Esophagus muscularis mucosa (tissue), 4 donors: Measurements from ENCODE around the gene ARID4B. TPM values are rescaled to one million over a fixed set of nuclear protein-coding genes. Genes with fewer than 3 reads are reported as not detected.
"Not testable (repeated sequence)": the region's sequence is repeated elsewhere in the genome, so short reads cannot be mapped to it uniquely, and the experiment has no call there.

ENCODE experiments used
- DNase-seq: peaks from one replicate; pipeline ENCODE4 v3.0.0-alpha.2; 2017; ENCODE audit errors: extremely low spot score
- H3K27ac ChIP-seq, 4 donors: fragments of 200-600 bp; sonication (generic); replicated peaks in 1 of 4; 1 replicate in 3 of 4; 2 replicates in 1 of 4; pipeline ENCODE4 v1.5.1; 2016 to 2019; ENCODE audit warnings: mild to moderate bottlenecking in 1 of 4
- H3K27me3 ChIP-seq, 4 donors: fragments of 200-600 bp; sonication (generic); one replicate each; pipeline versions ENCODE4 v1.5.1 to v1.6.0; 2016 to 2019
- H3K36me3 ChIP-seq, 4 donors: fragments of 200-600 bp; sonication (generic); one replicate each; pipeline ENCODE4 v1.5.1; 2016 to 2019
- H3K4me1 ChIP-seq, 4 donors: fragments of 200-600 bp; sonication (generic); one replicate each; pipeline ENCODE4 v1.5.1; 2016 to 2019
- H3K4me3 ChIP-seq, 4 donors: fragments of 200-600 bp; sonication (generic); 1 replicate in 2 of 4; 2 replicates in 2 of 4; pipeline ENCODE4 v1.5.1; 2016 to 2019; ENCODE audit warnings: mild to moderate bottlenecking in 4 of 4, moderate library complexity in 1 of 4
- H3K9me3 ChIP-seq, 4 donors: fragments of 200-600 bp; sonication (generic); 1 replicate in 3 of 4; 2 replicates in 1 of 4; pipeline ENCODE4 v1.5.1; 2016 to 2019
- CTCF ChIP-seq, 3 experiments: fragments of 200-600 bp in 2 of 3; fragments of 450-650 bp in 1 of 3; sonication (generic) in 2 of 3; IDR thresholded peaks; one replicate each; pipeline ENCODE4 v1.5.1; 2017 to 2019; ENCODE audit warnings: antibody characterized with exemption in 3 of 3, mild to moderate bottlenecking in 2 of 3, moderate library complexity in 1 of 3
- EP300 ChIP-seq: sonication (generic); formaldehyde crosslinking; IDR thresholded peaks from one replicate; pipeline ENCODE4 v1.6.1; 2017; ENCODE audit warnings: antibody characterized with exemption
- POLR2A ChIP-seq: fragments of 450-650 bp; IDR thresholded peaks from one replicate; pipeline ENCODE4 v1.6.1; 2017; ENCODE audit warnings: antibody characterized with exemption, moderate library complexity, mild to moderate bottlenecking, low read depth
- POLR2AphosphoS5 ChIP-seq, 2 donors: sonication (generic); formaldehyde crosslinking; IDR thresholded peaks; one replicate each; pipeline ENCODE4 v1.6.1; 2017; ENCODE audit warnings: antibody characterized with exemption in 2 of 2
- WGBS: methylation state at CpG from one replicate; pipeline ENCODE4 v1.1.5; 2018; 5-methylcytosine and 5-hydroxymethylcytosine counted together
- intact Hi-C: fragments of 100-400 bp; cut with DNase I; formaldehyde crosslinking; loops from one replicate; pipeline ENCODE4 v1.15.1; 2023
- total RNA-seq, 4 donors: library from RNA; depleted of rRNA; stranded (reverse); fragments of >200 nt; gene quantifications; one replicate each; pipeline versions ENCODE4 v1.1.0 to v1.2.1, GENCODE V29; 2016

ARID4B gene
- total RNA-seq, 4 donors from 2014 or later, result 23.0 to 38.2 (median 29.2) TPM

- peaks cover 0 to 12% (median 4%) of the 10 kb centered on the region in 4 donors for H3K36me3 ChIP-seq
- intact Hi-C loops, result no loop called here
- H3K4me3 ChIP-seq, result peak overlapping the region; percentile 68 to 84 (median 80)
- no peak for DNase-seq
- H3K27ac ChIP-seq, result no peak overlapping the region
- WGBS, result 89% methylated on average over 5 of the region's 5 CpGs
- no peaks in the 10 kb centered on the region for H3K9me3 ChIP-seq
- H3K4me1 ChIP-seq, result peaks cover 10 to 20% (median 18%) of the 10 kb centered on the region in 4 donors
- TF ChIP-seq POLR2A (no peak), CTCF (IDR thresholded peaks at IDR 0.05) (no peak), POLR2AphosphoS5 (IDR thresholded peaks at IDR 0.05) (no peak), EP300 (no peak)
- no peaks in the 10 kb centered on the region for H3K27me3 ChIP-seq
Observed at GRCh38 chr1:235368428-235368827, 40.4 kb upstream of the ARID4B start.

- peak in 2 of 3 experiments; percentile 15 to 19 for TF ChIP-seq CTCF (IDR thresholded peaks at IDR 0.05)
- peak; percentile 89 to 93 for TF ChIP-seq POLR2AphosphoS5 (IDR thresholded peaks at IDR 0.05)
- peak; percentile 62 for TF ChIP-seq POLR2A
- no peak for TF ChIP-seq EP300
- DNase-seq, result peak; percentile 98
- H3K4me3 ChIP-seq, result peak within 1 kb of the TSS; percentile 68 to 84 (median 80)
- intact Hi-C loops, result no loop called here
- peaks cover 0 to 11% (median 3%) of the 10 kb centered on the region in 4 donors for H3K36me3 ChIP-seq
- 1% methylated on average over 26 of the region's 38 CpGs for WGBS
- no peaks in the 10 kb centered on the region for H3K9me3 ChIP-seq
- H3K4me1 ChIP-seq, result peaks cover 10 to 20% (median 18%) of the 10 kb centered on the region in 4 donors
- H3K27ac ChIP-seq, result peak within 1 kb of the TSS; percentile 81 to 90 (median 84)
- H3K27me3 ChIP-seq, result no peaks in the 10 kb centered on the region
Observed at GRCh38 chr1:235367000-235367908, 39.3 kb upstream of the ARID4B start, which contains the start of gene TBCE. Gene TBCE (plus strand): TSS chr1:235367427. CDS start chr1:235380050, 12,623 bp downstream.

GRCh38 chr1:235366286-235366685, 38.3 kb upstream of the ARID4B start:
- Histone ChIP-seq H3K4me1 (peaks cover 10 to 20% (median 18%) of the 10 kb centered on the region in 4 donors), H3K27ac (peak overlapping the region in 1 of 4 donors; percentile 90), H3K4me3 (no peak overlapping the region), H3K9me3 (no peaks in the 10 kb centered on the region), H3K36me3 (peaks cover 0 to 4% (median 0%) of the 10 kb centered on the region in 4 donors), H3K27me3 (no peaks in the 10 kb centered on the region)
- DNase-seq, result no peak
- intact Hi-C loops, result no loop called here
- 88% methylated on average over 5 of the region's 5 CpGs for WGBS
- TF ChIP-seq POLR2AphosphoS5 (IDR thresholded peaks at IDR 0.05), result no peak
- no peak for TF ChIP-seq EP300
- no peak for TF ChIP-seq POLR2A
- TF ChIP-seq CTCF (IDR thresholded peaks at IDR 0.05), result no peak

- H3K4me1 ChIP-seq, result peaks cover 10 to 20% (median 17%) of the 10 kb centered on the region in 4 donors
- DNase-seq, H3K36me3 ChIP-seq, H3K9me3 ChIP-seq, intact Hi-C loops, H3K27ac ChIP-seq, H3K27me3 ChIP-seq, H3K4me3 ChIP-seq: not testable (repeated sequence)
- whole genome bisulfite sequencing, result 93% methylated on average over 9 of the region's 9 CpGs
Observed at GRCh38 chr1:235364189-235364588, 36.2 kb upstream of the ARID4B start.

- H3K4me1 ChIP-seq, result no peaks in the 10 kb centered on the region
- no peaks in the 10 kb centered on the region for H3K36me3 ChIP-seq
- no peaks in the 10 kb centered on the region for H3K27me3 ChIP-seq
- no peak overlapping the region for H3K27ac ChIP-seq
- TF ChIP-seq POLR2AphosphoS5 (IDR thresholded peaks at IDR 0.05), result no peak
- TF ChIP-seq CTCF (IDR thresholded peaks at IDR 0.05), result no peak
- TF ChIP-seq POLR2A, result no peak
- TF ChIP-seq EP300, result no peak
- no peak for DNase-seq
- intact Hi-C loops, result no loop called here
- 82% methylated on average over 3 of the region's 3 CpGs for WGBS
- no peak overlapping the region for H3K4me3 ChIP-seq
- no peaks in the 10 kb centered on the region for H3K9me3 ChIP-seq
Observed at GRCh38 chr1:235358899-235359298, 30.9 kb upstream of the ARID4B start.
